OCI-LY7 (cell line): Measurements from ENCODE around the gene MTCH2. TPM values are rescaled to one million over a fixed set of nuclear protein-coding genes. Genes with fewer than 3 reads are reported as not detected.
"Not testable (repeated sequence)": the region's sequence is repeated elsewhere in the genome, so short reads cannot be mapped to it uniquely, and the experiment has no call there.

Source experiments
- BruUV-seq: library from RNA; stranded (reverse); fragments of 400-500 nt; replicated peaks from 2 replicates; lab custom pipeline; 2021; lab: Mats Ljungman, UMichigan
- CTCF ChIA-PET: fragments of 300-600 bp; sonication (Branson Sonifier 250); formaldehyde crosslinking; loops from one replicate; lab custom pipeline; 2022; ENCODE audit warnings: antibody characterized with exemption; ENCODE audit not compliant: unreplicated experiment; lab: Charles Lee
- POLR2A ChIA-PET: fragments of 300-600 bp; sonication (Branson Sonifier 250); formaldehyde crosslinking; loops from one replicate; lab custom pipeline; 2022; ENCODE audit warnings: antibody characterized with exemption; lab: Charles Lee
- DNase-seq: peaks from one replicate; pipeline ENCODE4 v3.0.0-alpha.2; 2015; ENCODE audit warnings: low spot score
- H2AFZ ChIP-seq: fragments of 200-600 bp; sonication (generic), shearing (Covaris generic); 2 replicates; pipeline ENCODE4 v1.6.1; 2014; ENCODE audit warnings: mild to moderate bottlenecking, antibody characterized with exemption, low read length, moderate library complexity
- H3K27ac ChIP-seq: fragments of 200-600 bp; sonication (generic); 2 replicates; pipeline ENCODE4 v1.5.1; 2014; ENCODE audit warnings: mixed run types, low read depth, mild to moderate bottlenecking, moderate library complexity, low read length, inconsistent platforms; ENCODE audit not compliant: poor library complexity, severe bottlenecking
- H3K36me3 ChIP-seq: fragments of 200-600 bp; sonication (generic); 2 replicates; pipeline ENCODE4 v1.6.1; 2014; ENCODE audit warnings: mild to moderate bottlenecking, antibody characterized with exemption, low read length, moderate library complexity, mixed read lengths; ENCODE audit not compliant: insufficient read depth
- H3K4me1 ChIP-seq: fragments of 200-600 bp; sonication (generic); 2 replicates; pipeline ENCODE4 v1.5.1; 2014; ENCODE audit warnings: mild to moderate bottlenecking, low read length; ENCODE audit not compliant: insufficient read depth, poor library complexity, severe bottlenecking
- H3K4me2 ChIP-seq: fragments of 200-600 bp; sonication (generic); 2 replicates; pipeline ENCODE4 v1.6.1; 2014; ENCODE audit warnings: mild to moderate bottlenecking, low read length
- H3K4me3 ChIP-seq: fragments of 200-600 bp; sonication (generic); 2 replicates; pipeline ENCODE4 v1.5.1; 2014; ENCODE audit warnings: mild to moderate bottlenecking, low read depth, low read length; ENCODE audit not compliant: poor library complexity, severe bottlenecking
- H3K79me2 ChIP-seq: fragments of 200-600 bp; sonication (generic); 2 replicates; pipeline ENCODE4 v1.6.1; 2016; ENCODE audit warnings: low read depth, mild to moderate bottlenecking, low read length, moderate library complexity, mixed read lengths; ENCODE audit not compliant: insufficient read depth
- H3K9me2 ChIP-seq: fragments of 200-600 bp; sonication (generic); 2 replicates; pipeline ENCODE4 v1.6.1; 2016; ENCODE audit warnings: mild to moderate bottlenecking, low read length, mixed read lengths; ENCODE audit not compliant: insufficient read depth
- H3K9me3 ChIP-seq: fragments of 200-600 bp; sonication (generic); 2 replicates; pipeline ENCODE4 v1.6.1; 2014; ENCODE audit warnings: mild to moderate bottlenecking, mixed run types, low read length, mixed read lengths
- H4K20me1 ChIP-seq: fragments of 200-600 bp; sonication (generic); 2 replicates; pipeline ENCODE4 v1.6.1; 2014; ENCODE audit warnings: mild to moderate bottlenecking, antibody characterized with exemption, low read length, moderate library complexity, mixed read lengths; ENCODE audit not compliant: insufficient read depth
- EZH2phosphoT487 ChIP-seq: fragments of 200-600 bp; sonication (generic); IDR thresholded peaks from 2 replicates; pipeline ENCODE4 v1.6.1; 2018; ENCODE audit warnings: low read depth, borderline replicate concordance, mild to moderate bottlenecking, mixed run types, antibody characterized with exemption, low read length, moderate library complexity, mixed read lengths
- intact Hi-C: fragments of 100-400 bp; cut with micrococcal nuclease; formaldehyde crosslinking; loops from one replicate; pipeline ENCODE4 v1.10.0; 2022; ENCODE audit not compliant: unreplicated experiment
- total RNA-seq, 2 experiments: library from RNA; depleted of rRNA in 1 of 2; stranded (reverse); fragments of >200 nt in 1 of 2; shearing (Covaris generic) in 1 of 2; gene quantifications; 2 replicates each; pipeline ENCODE4 v1.2.3, GENCODE V29; 2014 to 2022
- TF ChIP-seq, protein P1 (sequence below): fragments of 200-600 bp; sonication (generic); conservative IDR thresholded peaks from 2 replicates; pipeline ENCODE4 v1.5.1; 2014; ENCODE audit warnings: mild to moderate bottlenecking, antibody characterized with exemption, low read length, moderate library complexity, mixed read lengths

Gene MTCH2
- total RNA-seq, 2 experiments from 2014 or later, result 64.8 to 119 TPM

DNA sequence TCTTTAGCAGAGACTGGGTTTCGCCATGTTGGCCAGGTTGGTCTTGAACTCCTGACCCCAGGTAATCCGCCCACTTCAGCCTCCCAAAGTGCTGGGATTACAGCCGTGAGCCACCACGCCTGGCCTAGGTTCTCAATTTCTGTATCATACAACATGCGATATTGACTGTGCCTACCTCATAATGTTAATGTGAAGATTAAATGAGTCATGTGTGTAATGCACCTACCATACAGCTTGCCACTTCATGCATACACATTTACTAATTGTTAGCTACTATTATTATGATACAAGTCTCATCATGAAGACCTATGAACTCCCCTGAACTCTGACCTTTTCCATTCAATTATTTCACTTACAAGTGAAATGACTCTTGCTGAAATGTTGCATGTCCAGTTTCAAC is 47.1 kb upstream of the MTCH2 start:
- DNase-seq, result no peak
- Histone ChIP-seq H3K9me2 (no peaks in the 10 kb centered on the region), H3K4me1 (no peaks in the 10 kb centered on the region), H4K20me1 (no peaks in the 10 kb centered on the region), H2AFZ (no peak overlapping the region), H3K36me3 (no peaks in the 10 kb centered on the region), H3K4me3 (no peak overlapping the region), H3K27ac (no peak overlapping the region), H3K79me2 (no peaks in the 10 kb centered on the region), H3K9me3 (no peaks in the 10 kb centered on the region), H3K4me2 (no peak overlapping the region)
- intact Hi-C loops, result no loop called here
- ChIA-PET CTCF (no interaction called here), POLR2A (interaction anchor here (1.2 to 1.4 kb wide), 2 partner anchors 14 to 46 kb away, joined by 3 to 5 read pairs; no protein-coding TSS in a partner anchor)
- BruUV-seq, result no TSS peak
- no peak for TF ChIP-seq EZH2phosphoT487
- TF ChIP-seq, protein P1, sequence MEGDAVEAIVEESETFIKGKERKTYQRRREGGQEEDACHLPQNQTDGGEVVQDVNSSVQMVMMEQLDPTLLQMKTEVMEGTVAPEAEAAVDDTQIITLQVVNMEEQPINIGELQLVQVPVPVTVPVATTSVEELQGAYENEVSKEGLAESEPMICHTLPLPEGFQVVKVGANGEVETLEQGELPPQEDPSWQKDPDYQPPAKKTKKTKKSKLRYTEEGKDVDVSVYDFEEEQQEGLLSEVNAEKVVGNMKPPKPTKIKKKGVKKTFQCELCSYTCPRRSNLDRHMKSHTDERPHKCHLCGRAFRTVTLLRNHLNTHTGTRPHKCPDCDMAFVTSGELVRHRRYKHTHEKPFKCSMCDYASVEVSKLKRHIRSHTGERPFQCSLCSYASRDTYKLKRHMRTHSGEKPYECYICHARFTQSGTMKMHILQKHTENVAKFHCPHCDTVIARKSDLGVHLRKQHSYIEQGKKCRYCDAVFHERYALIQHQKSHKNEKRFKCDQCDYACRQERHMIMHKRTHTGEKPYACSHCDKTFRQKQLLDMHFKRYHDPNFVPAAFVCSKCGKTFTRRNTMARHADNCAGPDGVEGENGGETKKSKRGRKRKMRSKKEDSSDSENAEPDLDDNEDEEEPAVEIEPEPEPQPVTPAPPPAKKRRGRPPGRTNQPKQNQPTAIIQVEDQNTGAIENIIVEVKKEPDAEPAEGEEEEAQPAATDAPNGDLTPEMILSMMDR, result no peak

DNA sequence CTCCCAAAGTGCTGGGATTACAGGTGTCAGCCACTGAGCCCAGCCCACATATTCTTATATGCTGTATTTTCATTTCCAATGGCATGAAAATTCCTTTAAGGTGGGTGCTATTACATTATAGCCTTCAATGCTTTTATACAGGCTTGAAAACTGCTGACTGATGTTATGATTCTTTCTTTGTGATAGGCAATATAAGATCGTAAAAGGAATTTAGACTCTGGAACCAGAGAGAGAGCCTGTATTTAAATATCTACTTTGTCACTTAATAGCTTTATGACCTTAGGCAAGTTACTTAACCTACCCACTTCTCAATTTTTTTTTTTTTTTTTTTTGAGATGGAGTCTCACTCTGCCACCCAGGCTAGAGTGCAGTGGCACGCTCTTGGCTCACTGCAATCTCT is 46.6 kb upstream of the MTCH2 start:
- no peak for DNase-seq
- no peak for TF ChIP-seq EZH2phosphoT487
- TF ChIP-seq, protein P1, result no peak
- Histone ChIP-seq H3K4me3 (no peak overlapping the region), H3K9me2 (no peaks in the 10 kb centered on the region), H3K4me1 (no peaks in the 10 kb centered on the region), H3K27ac (no peak overlapping the region), H3K4me2 (no peak overlapping the region), H2AFZ (no peak overlapping the region), H3K36me3 (no peaks in the 10 kb centered on the region), H3K9me3 (no peaks in the 10 kb centered on the region), H3K79me2 (no peaks in the 10 kb centered on the region), H4K20me1 (no peaks in the 10 kb centered on the region)
- no TSS peak for BruUV-seq
- ChIA-PET POLR2A (interaction anchor here (1.2 kb wide), 1 partner anchor 14 kb away, joined by 5 read pairs; no protein-coding TSS in a partner anchor), CTCF (no interaction called here)
- intact Hi-C loops, result no loop called here

DNA sequence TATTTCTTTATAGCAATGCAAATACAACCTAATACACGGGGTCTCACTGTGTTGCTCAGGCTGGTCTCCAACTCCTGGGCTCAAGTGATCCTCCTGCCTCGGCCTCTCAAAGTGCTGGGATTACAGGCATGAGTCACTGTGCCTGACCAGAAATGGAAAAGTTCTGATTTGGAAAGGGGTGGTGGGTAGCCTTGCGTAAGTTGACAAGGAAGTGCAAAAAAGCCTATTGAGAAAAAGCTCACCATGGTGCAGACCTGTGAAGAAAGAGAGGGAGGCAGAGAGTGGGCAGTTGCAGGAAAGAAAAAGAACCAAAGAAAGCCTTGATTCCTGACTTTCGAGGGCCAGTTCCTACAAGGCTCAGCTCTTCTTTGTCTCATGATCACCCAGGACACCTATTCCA is 45.8 kb upstream of the MTCH2 start:
- H3K9me3 ChIP-seq, result no peaks in the 10 kb centered on the region
- H4K20me1 ChIP-seq, result no peaks in the 10 kb centered on the region
- H3K27ac ChIP-seq, result no peak overlapping the region
- DNase-seq, result no peak
- no peaks in the 10 kb centered on the region for H3K9me2 ChIP-seq
- no peaks in the 10 kb centered on the region for H3K36me3 ChIP-seq
- intact Hi-C loops, result no loop called here
- CTCF ChIA-PET, result no interaction called here
- no peak for TF ChIP-seq EZH2phosphoT487
- TF ChIP-seq, protein P1, result no peak
- no TSS peak for BruUV-seq
- H3K4me1 ChIP-seq, result no peaks in the 10 kb centered on the region
- no peak overlapping the region for H3K4me3 ChIP-seq
- no peak overlapping the region for H2AFZ ChIP-seq
- POLR2A ChIA-PET, result no interaction called here
- H3K79me2 ChIP-seq, result no peaks in the 10 kb centered on the region
- no peak overlapping the region for H3K4me2 ChIP-seq

DNA sequence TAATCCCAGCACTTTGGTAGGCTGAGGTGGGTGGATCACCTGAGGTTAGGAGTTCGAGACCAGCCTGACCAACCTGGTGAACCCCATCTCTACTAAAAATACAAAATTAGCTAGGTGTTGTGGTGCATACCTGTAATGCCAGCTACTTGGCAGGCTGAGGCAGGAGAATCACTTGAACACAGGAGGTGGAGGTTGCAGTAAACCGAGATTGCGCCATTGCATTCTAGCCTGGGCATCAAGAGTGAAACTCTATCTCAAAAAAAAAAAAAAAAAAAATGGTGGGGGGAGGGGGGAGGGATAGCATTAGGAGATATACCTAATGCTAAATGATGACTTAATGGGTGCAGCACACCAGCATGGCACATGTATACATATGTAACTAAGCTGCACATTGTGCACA is 44.3 kb upstream of the MTCH2 start:
- H3K9me3 ChIP-seq, H3K4me2 ChIP-seq, intact Hi-C loops, H3K9me2 ChIP-seq, DNase-seq, H3K4me3 ChIP-seq, H4K20me1 ChIP-seq, BruUV-seq, H3K79me2 ChIP-seq, H3K4me1 ChIP-seq, H3K27ac ChIP-seq, H2AFZ ChIP-seq, H3K36me3 ChIP-seq: not testable (repeated sequence)
- ChIA-PET POLR2A (interaction anchor here (0.6 to 0.7 kb wide), 2 partner anchors 92 to 194 kb away, joined by 3 to 5 read pairs; no protein-coding TSS in a partner anchor), CTCF (interaction anchor here (0.7 kb wide), 1 partner anchor 11 kb away, joined by 3 read pairs; no protein-coding TSS in a partner anchor)
